Right atrium auricular region (tissue), 2 donors: ENCODE data around the gene TAX1BP1. TPM values are rescaled to one million over a fixed set of nuclear protein-coding genes. Genes with fewer than 3 reads are reported as not detected.
A peak's percentile ranks its signal among the peaks of the same experiment; 100 is the strongest.

Experiments
- DNase-seq: peaks from one replicate; pipeline ENCODE4 v3.0.0-alpha.2; 2019; ENCODE audit warnings: low spot score
- H3K27ac ChIP-seq, 2 donors: fragments of 200-600 bp; sonication (generic); 1 replicate in 1 of 2; 2 replicates in 1 of 2; pipeline ENCODE4 v1.5.1; 2016 to 2019
- H3K27me3 ChIP-seq, 2 donors: fragments of 200-600 bp; sonication (generic); one replicate each; pipeline versions ENCODE4 v1.5.1 to v1.6.0; 2017 to 2019
- H3K36me3 ChIP-seq: fragments of 200-600 bp; sonication (generic); one replicate; pipeline ENCODE4 v1.5.1; 2016
- H3K4me1 ChIP-seq, 2 donors: fragments of 200-600 bp; sonication (generic); one replicate each; pipeline versions ENCODE4 v1.5.1 to v1.6.0; 2017 to 2019
- H3K4me3 ChIP-seq, 2 donors: fragments of 200-600 bp; sonication (generic); 1 replicate in 1 of 2; 2 replicates in 1 of 2; pipeline ENCODE4 v1.5.1; 2017 to 2019; ENCODE audit warnings: mild to moderate bottlenecking in 1 of 2, moderate library complexity in 1 of 2
- H3K9me3 ChIP-seq, 2 donors: fragments of 200-600 bp; sonication (generic); one replicate each; pipeline ENCODE4 v1.5.1; 2019
- CTCF ChIP-seq, 2 donors: fragments of 200-600 bp; sonication (generic); IDR thresholded peaks; one replicate each; pipeline ENCODE4 v1.5.1; 2019; ENCODE audit warnings: antibody characterized with exemption in 2 of 2
- total RNA-seq, 2 donors: library from RNA; depleted of rRNA; stranded (reverse); fragments of >200 nt; gene quantifications; one replicate each; pipeline ENCODE4 v1.1.0, GENCODE V29; 2016

Gene TAX1BP1
- total RNA-seq, 2 donors from 2014 or later = 90.0 to 124 TPM

GRCh38 chr7:27784399-27785053 lies 44.6 kb downstream of the TAX1BP1 start:
- TF ChIP-seq CTCF (IDR thresholded peaks at IDR 0.05) = peak; percentile 42 to 74
- no peak overlapping the region for H3K27ac ChIP-seq
- peaks cover 0 to 12% of the 10 kb centered on the region in 2 donors for H3K4me1 ChIP-seq
- no peaks in the 10 kb centered on the region for H3K9me3 ChIP-seq
- H3K27me3 ChIP-seq = no peaks in the 10 kb centered on the region
- H3K4me3 ChIP-seq = no peak overlapping the region
- DNase-seq = no peak
- peaks cover 28% of the 10 kb centered on the region for H3K36me3 ChIP-seq

- Histone ChIP-seq H3K36me3 (peaks cover 39% of the 10 kb centered on the region), H3K9me3 (no peaks in the 10 kb centered on the region), H3K4me1 (peaks cover 0 to under 1% of the 10 kb centered on the region in 2 donors), H3K4me3 (no peak overlapping the region), H3K27ac (no peak overlapping the region), H3K27me3 (no peaks in the 10 kb centered on the region)
- TF ChIP-seq CTCF (IDR thresholded peaks at IDR 0.05) = no peak
- DNase-seq = no peak
Observed at GRCh38 chr7:27788437-27788836, 48.5 kb downstream of the TAX1BP1 start.

GRCh38 chr7:27793780-27794179 lies 53.8 kb downstream of the TAX1BP1 start:
- Histone ChIP-seq H3K27ac (no peak overlapping the region), H3K27me3 (no peaks in the 10 kb centered on the region), H3K9me3 (no peaks in the 10 kb centered on the region), H3K36me3 (peaks cover 47% of the 10 kb centered on the region), H3K4me1 (no peaks in the 10 kb centered on the region), H3K4me3 (no peak overlapping the region)
- no peak for TF ChIP-seq CTCF (IDR thresholded peaks at IDR 0.05)
- DNase-seq = no peak

GRCh38 chr7:27795977-27796376 lies 56.0 kb downstream of the TAX1BP1 start:
- no peak for TF ChIP-seq CTCF (IDR thresholded peaks at IDR 0.05)
- H3K36me3 ChIP-seq = peaks cover 51% of the 10 kb centered on the region
- no peaks in the 10 kb centered on the region for H3K27me3 ChIP-seq

GRCh38 chr7:27799212-27799611 lies 59.2 kb downstream of the TAX1BP1 start:
- TF ChIP-seq CTCF (IDR thresholded peaks at IDR 0.05) = no peak
- Histone ChIP-seq H3K9me3 (no peaks in the 10 kb centered on the region), H3K27ac (no peak overlapping the region), H3K4me3 (no peak overlapping the region), H3K4me1 (no peaks in the 10 kb centered on the region), H3K27me3 (no peaks in the 10 kb centered on the region), H3K36me3 (peaks cover 32% of the 10 kb centered on the region)
- DNase-seq = no peak

More at GRCh38 chr7:27795977-27796376, 56.0 kb downstream of the TAX1BP1 start:
- Histone ChIP-seq H3K4me1 (no peaks in the 10 kb centered on the region), H3K9me3 (no peaks in the 10 kb centered on the region), H3K27ac (no peak overlapping the region), H3K4me3 (no peak overlapping the region)
- no peak for DNase-seq

GRCh38 chr7:27802999-27803398 lies 63.0 kb downstream of the TAX1BP1 start:
- Histone ChIP-seq H3K9me3 (no peaks in the 10 kb centered on the region), H3K4me1 (no peaks in the 10 kb centered on the region), H3K27ac (no peak overlapping the region), H3K27me3 (no peaks in the 10 kb centered on the region), H3K4me3 (no peak overlapping the region), H3K36me3 (peaks cover 5% of the 10 kb centered on the region)
- TF ChIP-seq CTCF (IDR thresholded peaks at IDR 0.05) = no peak
- DNase-seq = no peak
